Measurements from ENCODE around the gene PPP4R3A. TPM values are rescaled to one million over a fixed set of nuclear protein-coding genes. Genes with fewer than 3 reads are reported as not detected.
"Not testable (repeated sequence)": the region's sequence is repeated elsewhere in the genome, so short reads cannot be mapped to it uniquely, and the experiment has no call there.

Gene PPP4R3A
- total RNA-seq, 1 donor from 2014 or later, result 111 TPM

DNA sequence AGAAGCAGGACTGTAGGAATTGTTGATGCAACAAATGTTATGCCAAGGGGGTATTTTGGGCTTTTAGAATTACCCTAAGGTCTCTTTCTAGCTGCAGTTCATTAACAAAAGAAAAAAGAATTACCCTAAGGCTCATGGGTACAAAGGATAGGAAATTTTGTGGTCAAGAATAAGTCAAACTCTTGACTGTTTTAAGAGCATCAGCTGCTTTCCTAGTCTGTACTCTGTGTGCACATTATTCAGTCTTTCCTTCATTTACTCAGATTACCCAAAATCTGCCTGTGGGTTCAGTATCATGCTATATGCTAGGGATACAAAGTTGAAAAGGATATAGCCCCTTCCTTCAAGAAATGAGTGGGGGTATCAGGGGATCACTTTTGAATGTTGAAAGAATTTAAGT is 56.0 kb downstream of the PPP4R3A start:
- no peak overlapping the region for H3K27ac Mint-ChIP-seq (ENCODE audit: unreplicated experiment)
- H3K4me1 Mint-ChIP-seq, result peaks cover 8% of the 10 kb centered on the region
- H3K9me3 Mint-ChIP-seq, result no peaks in the 10 kb centered on the region
- no peak overlapping the region for H3K4me3 Mint-ChIP-seq
- TF ChIP-seq, protein P1, sequence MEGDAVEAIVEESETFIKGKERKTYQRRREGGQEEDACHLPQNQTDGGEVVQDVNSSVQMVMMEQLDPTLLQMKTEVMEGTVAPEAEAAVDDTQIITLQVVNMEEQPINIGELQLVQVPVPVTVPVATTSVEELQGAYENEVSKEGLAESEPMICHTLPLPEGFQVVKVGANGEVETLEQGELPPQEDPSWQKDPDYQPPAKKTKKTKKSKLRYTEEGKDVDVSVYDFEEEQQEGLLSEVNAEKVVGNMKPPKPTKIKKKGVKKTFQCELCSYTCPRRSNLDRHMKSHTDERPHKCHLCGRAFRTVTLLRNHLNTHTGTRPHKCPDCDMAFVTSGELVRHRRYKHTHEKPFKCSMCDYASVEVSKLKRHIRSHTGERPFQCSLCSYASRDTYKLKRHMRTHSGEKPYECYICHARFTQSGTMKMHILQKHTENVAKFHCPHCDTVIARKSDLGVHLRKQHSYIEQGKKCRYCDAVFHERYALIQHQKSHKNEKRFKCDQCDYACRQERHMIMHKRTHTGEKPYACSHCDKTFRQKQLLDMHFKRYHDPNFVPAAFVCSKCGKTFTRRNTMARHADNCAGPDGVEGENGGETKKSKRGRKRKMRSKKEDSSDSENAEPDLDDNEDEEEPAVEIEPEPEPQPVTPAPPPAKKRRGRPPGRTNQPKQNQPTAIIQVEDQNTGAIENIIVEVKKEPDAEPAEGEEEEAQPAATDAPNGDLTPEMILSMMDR (conservative IDR thresholded peaks at IDR 0.05), result no peak
- no peak for DNase-seq (ENCODE audit: low read depth, low spot score)
- H3K36me3 Mint-ChIP-seq (ENCODE audit: low read depth), result peaks cover 24% of the 10 kb centered on the region
- H3K27me3 Mint-ChIP-seq (ENCODE audit: low read depth), result no peaks in the 10 kb centered on the region

- Mint-ChIP-seq H3K36me3 (ENCODE audit: low read depth) (peaks cover 23% of the 10 kb centered on the region), H3K27me3 (ENCODE audit: low read depth) (no peaks in the 10 kb centered on the region), H3K4me1 (peaks cover 6% of the 10 kb centered on the region), H3K9me3 (no peaks in the 10 kb centered on the region), H3K4me3 (no peak overlapping the region), H3K27ac (ENCODE audit: unreplicated experiment) (no peak overlapping the region)
- TF ChIP-seq, protein P1 (conservative IDR thresholded peaks at IDR 0.05), result no peak
- no peak for DNase-seq (ENCODE audit: low read depth, low spot score)
Measured at GRCh38 chr14:91453744-91454143, 56.4 kb downstream of the PPP4R3A start.

DNA sequence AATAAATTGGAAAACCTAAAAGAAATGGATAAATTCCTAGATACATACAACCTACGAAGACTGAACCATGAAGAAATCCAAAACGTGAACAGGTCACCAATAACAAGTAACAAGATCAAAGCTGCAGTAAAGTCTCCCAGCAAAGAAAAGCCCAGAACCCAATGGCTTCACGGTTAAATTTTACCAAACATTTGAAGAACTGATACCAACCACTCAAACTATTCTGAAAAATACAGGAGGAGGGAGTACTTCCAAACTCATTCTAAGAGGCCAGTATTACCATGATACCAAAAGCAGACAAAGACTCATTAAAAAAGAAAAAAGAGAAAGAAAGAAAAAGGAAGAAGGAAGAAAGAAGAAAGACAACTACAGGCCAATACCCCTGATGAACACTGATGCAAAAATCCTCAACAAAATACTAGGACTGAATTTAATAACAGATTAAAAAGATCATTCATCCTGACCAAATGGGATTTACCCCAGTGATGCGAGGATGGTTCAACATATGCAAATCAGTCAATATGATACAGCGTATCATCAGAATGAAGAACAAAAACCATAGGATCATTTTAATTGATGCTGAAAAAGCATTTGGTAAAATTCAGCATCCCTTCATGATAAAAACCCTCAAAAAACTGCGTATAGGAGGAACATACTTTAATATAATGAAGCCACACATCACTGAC is 65.6 kb downstream of the PPP4R3A start:
- Mint-ChIP-seq H3K27ac (ENCODE audit: unreplicated experiment) (no peak overlapping the region), H3K9me3 (peaks cover 3% of the 10 kb centered on the region), H3K27me3 (ENCODE audit: low read depth) (peaks cover 18% of the 10 kb centered on the region), H3K4me1 (no peaks in the 10 kb centered on the region), H3K36me3 (ENCODE audit: low read depth) (peaks cover 7% of the 10 kb centered on the region), H3K4me3 (no peak overlapping the region)
- TF ChIP-seq, protein P1 (conservative IDR thresholded peaks at IDR 0.05), result no peak
- no peak for DNase-seq (ENCODE audit: low read depth, low spot score)

- H3K27ac Mint-ChIP-seq (ENCODE audit: unreplicated experiment), result no peak overlapping the region
Measured at GRCh38 chr14:91439345-91439744, 70.8 kb downstream of the PPP4R3A start.

GRCh38 chr14:91438845-91439244 is 71.3 kb downstream of the PPP4R3A start:
- DNase-seq (ENCODE audit: low read depth, low spot score), result no peak
- Mint-ChIP-seq H3K9me3 (peaks cover 8% of the 10 kb centered on the region), H3K4me1 (no peaks in the 10 kb centered on the region), H3K4me3 (no peak overlapping the region), H3K27me3 (ENCODE audit: low read depth) (peaks cover 5% of the 10 kb centered on the region), H3K27ac (ENCODE audit: unreplicated experiment) (no peak overlapping the region), H3K36me3 (ENCODE audit: low read depth) (peaks cover 12% of the 10 kb centered on the region)
- TF ChIP-seq, protein P1 (conservative IDR thresholded peaks at IDR 0.05), result no peak

More at GRCh38 chr14:91439345-91439744, 70.8 kb downstream of the PPP4R3A start:
- no peak for DNase-seq (ENCODE audit: low read depth, low spot score)
- Mint-ChIP-seq H3K36me3 (ENCODE audit: low read depth) (peaks cover 12% of the 10 kb centered on the region), H3K4me3 (no peak overlapping the region), H3K9me3 (peaks cover 8% of the 10 kb centered on the region), H3K27me3 (ENCODE audit: low read depth) (peaks cover 9% of the 10 kb centered on the region), H3K4me1 (no peaks in the 10 kb centered on the region)
- TF ChIP-seq, protein P1 (conservative IDR thresholded peaks at IDR 0.05), result no peak

GRCh38 chr14:91436266-91436665 is 73.8 kb downstream of the PPP4R3A start:
- H3K4me3 Mint-ChIP-seq; H3K9me3 Mint-ChIP-seq; H3K27ac Mint-ChIP-seq (ENCODE audit: unreplicated experiment); DNase-seq (ENCODE audit: low read depth, low spot score); H3K27me3 Mint-ChIP-seq (ENCODE audit: low read depth); H3K4me1 Mint-ChIP-seq: not testable (repeated sequence)
- H3K36me3 Mint-ChIP-seq (ENCODE audit: low read depth), result peaks cover 10% of the 10 kb centered on the region
